Measurements from ENCODE around the gene CRB3.

Gene CRB3

GRCh38 chr19:6465663-6466062 is 1.6 kb downstream of the CRB3 start:
- no peak for DNase-seq (ENCODE audit: low read depth in 2 of 3, low spot score in 1 of 3)

- no peak for DNase-seq (ENCODE audit: low read depth in 2 of 3, low spot score in 1 of 3)
These were observed 2.6 kb downstream of the CRB3 start for GRCh38 chr19:6466526-6467248.

GRCh38 chr19:6467384-6467783 is 3.3 kb downstream of the CRB3 start:
- no peak for DNase-seq (ENCODE audit: low read depth in 2 of 3, low spot score in 1 of 3)

- no peak for DNase-seq (ENCODE audit: low read depth in 2 of 3, low spot score in 1 of 3)
These were observed 6.1 kb downstream of the CRB3 start for GRCh38 chr19:6470173-6470572.

- no peak for DNase-seq (ENCODE audit: low read depth in 2 of 3, low spot score in 1 of 3)
These were observed 7.0 kb downstream of the CRB3 start for GRCh38 chr19:6471076-6471475.

GRCh38 chr19:6472713-6473112 is 8.6 kb downstream of the CRB3 start:
- DNase-seq (ENCODE audit: low read depth in 2 of 3, low spot score in 1 of 3): no peak

GRCh38 chr19:6473647-6474046 is 9.6 kb downstream of the CRB3 start:
- no peak for DNase-seq (ENCODE audit: low read depth in 2 of 3, low spot score in 1 of 3)

- no peak for DNase-seq (ENCODE audit: low read depth in 2 of 3, low spot score in 1 of 3)
These were observed 11.4 kb downstream of the CRB3 start for GRCh38 chr19:6475321-6476108.

GRCh38 chr19:6476155-6476895 is 12.3 kb downstream of the CRB3 start:
- peak; percentile 53 to 79 (median 66) for DNase-seq (ENCODE audit: low read depth in 2 of 3, low spot score in 1 of 3)

GRCh38 chr19:6476896-6477431 is 12.9 kb downstream of the CRB3 start:
- DNase-seq (ENCODE audit: low read depth in 2 of 3, low spot score in 1 of 3): no peak

GRCh38 chr19:6478815-6479214 is 14.7 kb downstream of the CRB3 start:
- no peak for DNase-seq (ENCODE audit: low read depth in 2 of 3, low spot score in 1 of 3)

GRCh38 chr19:6479836-6480398 is 15.8 kb downstream of the CRB3 start:
- no peak for DNase-seq (ENCODE audit: low read depth in 2 of 3, low spot score in 1 of 3)

- no peak for DNase-seq (ENCODE audit: low read depth in 2 of 3, low spot score in 1 of 3)
These were observed 16.9 kb downstream of the CRB3 start for GRCh38 chr19:6480848-6481415.

GRCh38 chr19:6481541-6482342 is 17.7 kb downstream of the CRB3 start, which contains the start of gene DENND1C:
DENND1C (minus strand) TSS chr19:6481787; CDS start chr19:6481695, 92 bp downstream.
- peak in 2 of 3 donors; percentile 56 to 62 for DNase-seq (ENCODE audit: low read depth in 2 of 3, low spot score in 1 of 3)

- DNase-seq (ENCODE audit: low read depth in 2 of 3, low spot score in 1 of 3): no peak
These were observed 18.2 kb downstream of the CRB3 start for GRCh38 chr19:6482343-6482686.

GRCh38 chr19:6483235-6483634 is 19.2 kb downstream of the CRB3 start:
- DNase-seq (ENCODE audit: low read depth in 2 of 3, low spot score in 1 of 3): no peak

- no peak for DNase-seq (ENCODE audit: low read depth in 2 of 3, low spot score in 1 of 3)
These were observed 20.2 kb downstream of the CRB3 start for GRCh38 chr19:6484230-6484629.

GRCh38 chr19:6484831-6485230 is 20.8 kb downstream of the CRB3 start:
- no peak for DNase-seq (ENCODE audit: low read depth in 2 of 3, low spot score in 1 of 3)

GRCh38 chr19:6489278-6490061 is 25.4 kb downstream of the CRB3 start:
- DNase-seq (ENCODE audit: low read depth in 2 of 3, low spot score in 1 of 3): no peak

Measured in stimulated activated CD4-positive, alpha-beta T cell treated with anti-CD3 and anti-CD28 coated beads, Interleukin-12 subunit alpha, Interleukin-12 subunit beta, amount 100 ng/mL, for 48 hours (primary cell).